Raji (cell line): ENCODE measurements around the gene ASCC2.

Source experiments
- POLR2A ChIP-seq: IDR thresholded peaks from 2 replicates; pipeline ENCODE4 v1.6.1; 2011; ENCODE audit warnings: low read depth, low read length, control low read depth; ENCODE audit not compliant: insufficient read depth

ASCC2 gene

GRCh38 chr22:29837741-29838598, at the start of gene ASCC2:
TSS of gene ASCC2 (minus strand) at chr22:29838274. CDS start at chr22:29832325, 5,949 bp downstream.
- TF ChIP-seq POLR2A: peak; percentile 81

GRCh38 chr22:29887358-29887757, 49.3 kb upstream of the ASCC2 start:
- TF ChIP-seq POLR2A: no peak

GRCh38 chr22:29886596-29886995, 48.5 kb upstream of the ASCC2 start:
- no peak for TF ChIP-seq POLR2A

GRCh38 chr22:29885610-29886009, 47.5 kb upstream of the ASCC2 start:
- TF ChIP-seq POLR2A: no peak

GRCh38 chr22:29883775-29884097, 45.7 kb upstream of the ASCC2 start:
- TF ChIP-seq POLR2A: no peak

- peak; percentile 74 for TF ChIP-seq POLR2A
Observed at GRCh38 chr22:29883045-29883774, 45.1 kb upstream of the ASCC2 start, which contains the start of gene MTMR3. TSS of gene MTMR3 (plus strand) at chr22:29883174. CDS start at chr22:29971060, 87,886 bp downstream.

- no peak for TF ChIP-seq POLR2A
Observed at GRCh38 chr22:29882716-29883044, 44.6 kb upstream of the ASCC2 start.

GRCh38 chr22:29879753-29880152, 41.7 kb upstream of the ASCC2 start:
- TF ChIP-seq POLR2A: no peak

GRCh38 chr22:29877620-29878019, 39.5 kb upstream of the ASCC2 start:
- TF ChIP-seq POLR2A: no peak

- no peak for TF ChIP-seq POLR2A
Observed at GRCh38 chr22:29873943-29874342, 35.9 kb upstream of the ASCC2 start.

GRCh38 chr22:29872989-29873388, 34.9 kb upstream of the ASCC2 start:
- TF ChIP-seq POLR2A: no peak

- TF ChIP-seq POLR2A: no peak
Observed at GRCh38 chr22:29872144-29872893, 34.2 kb upstream of the ASCC2 start.

- TF ChIP-seq POLR2A: no peak
Observed at GRCh38 chr22:29871684-29872083, 33.6 kb upstream of the ASCC2 start.

- TF ChIP-seq POLR2A: no peak
Observed at GRCh38 chr22:29870574-29870973, 32.5 kb upstream of the ASCC2 start.

GRCh38 chr22:29867851-29868250, 29.8 kb upstream of the ASCC2 start:
- TF ChIP-seq POLR2A: no peak

GRCh38 chr22:29867260-29867659, 29.2 kb upstream of the ASCC2 start:
- no peak for TF ChIP-seq POLR2A
